Nephron (organoid): ENCODE measurements around the gene KATNIP.
A peak's percentile ranks its signal among the peaks of the same experiment; 100 is the strongest.

ENCODE experiments used
- H3K27ac Mint-ChIP-seq, 3 experiments: 2 replicates each; pipeline ENCODE4 v1.8.0; 2020; ENCODE audit warnings: mixed read lengths in 3 of 3, mild to moderate bottlenecking in 2 of 3, moderate library complexity in 1 of 3
- H3K27me3 Mint-ChIP-seq: 2 replicates; pipeline ENCODE4 v1.8.0; 2021; ENCODE audit warnings: low read depth, mild to moderate bottlenecking, moderate library complexity, mixed read lengths
- H3K36me3 Mint-ChIP-seq: 2 replicates; pipeline ENCODE4 v1.8.0; 2020; ENCODE audit warnings: low read depth, mixed read lengths
- H3K4me1 Mint-ChIP-seq: 2 replicates; pipeline ENCODE4 v1.8.0; 2020; ENCODE audit warnings: mixed read lengths
- H3K4me3 Mint-ChIP-seq, 3 experiments: 2 replicates each; pipeline ENCODE4 v1.8.0; 2020; ENCODE audit warnings: mild to moderate bottlenecking in 3 of 3, mixed read lengths in 3 of 3, moderate library complexity in 2 of 3
- H3K9me3 Mint-ChIP-seq: 2 replicates; pipeline ENCODE4 v1.8.0; 2020; ENCODE audit warnings: mixed read lengths
- CTCF ChIP-seq, 3 experiments: fragments of 200-600 bp; sonication (generic); IDR thresholded peaks; one replicate each; pipeline ENCODE4 v1.5.0; 2021; ENCODE audit warnings: antibody characterized with exemption in 3 of 3; ENCODE audit not compliant: unreplicated experiment in 3 of 3

Gene KATNIP

DNA sequence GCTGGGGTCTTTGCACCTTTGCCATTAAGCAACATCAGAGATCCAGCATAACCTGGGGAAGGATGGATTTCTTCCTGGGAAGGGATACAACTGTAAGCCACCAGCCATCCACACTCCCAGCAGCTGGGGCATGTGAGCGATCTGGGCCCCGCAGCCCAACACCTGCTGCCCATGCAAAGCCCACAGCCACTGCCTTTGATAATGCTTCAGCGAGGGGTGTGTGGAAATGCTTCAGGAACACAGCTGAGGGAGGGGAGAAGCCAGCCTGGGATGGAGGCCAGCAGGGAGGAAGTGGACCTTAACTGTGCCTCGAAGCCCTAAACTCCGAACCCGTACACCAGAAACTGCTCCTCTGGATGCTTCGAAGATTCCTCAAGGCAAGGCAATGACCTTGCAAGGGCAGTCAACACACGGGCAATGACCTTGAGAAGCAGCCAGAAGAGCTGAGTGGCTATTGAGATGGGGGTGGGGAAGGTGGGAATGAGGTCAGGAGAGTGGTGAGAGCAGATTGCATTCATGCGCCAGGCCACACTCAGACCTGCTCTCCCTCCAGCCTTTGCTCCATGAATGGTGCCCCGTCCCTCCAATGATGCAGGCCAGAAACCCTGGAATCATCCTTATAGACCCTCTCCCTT, 49.1 kb downstream of the KATNIP start:
- H3K27me3 Mint-ChIP-seq: peaks cover 4% of the 10 kb centered on the region
- H3K27ac Mint-ChIP-seq: peak overlapping the region in 1 of 3 experiments; percentile 26
- H3K9me3 Mint-ChIP-seq: no peaks in the 10 kb centered on the region
- no peak overlapping the region for H3K4me3 Mint-ChIP-seq
- H3K4me1 Mint-ChIP-seq: peaks cover 45% of the 10 kb centered on the region
- TF ChIP-seq CTCF (IDR thresholded peaks at IDR 0.05; ENCODE audit: unreplicated experiment in 3 of 3): no peak
- H3K36me3 Mint-ChIP-seq: peaks cover 7% of the 10 kb centered on the region

GRCh38 chr16:27599606-27600005, 49.7 kb downstream of the KATNIP start:
- Mint-ChIP-seq H3K27ac (peak overlapping the region in 1 of 3 experiments; percentile 14), H3K27me3 (peaks cover 4% of the 10 kb centered on the region), H3K36me3 (peaks cover 7% of the 10 kb centered on the region), H3K9me3 (no peaks in the 10 kb centered on the region), H3K4me1 (peaks cover 45% of the 10 kb centered on the region), H3K4me3 (no peak overlapping the region)
- TF ChIP-seq CTCF (IDR thresholded peaks at IDR 0.05; ENCODE audit: unreplicated experiment in 3 of 3): no peak
